Prostate gland (tissue), 2 donors: ENCODE results near the gene DNAJC30.

Experiments used
- CTCF ChIP-seq, 4 experiments: fragments of 200-600 bp in 2 of 4; fragments of 450-650 bp in 2 of 4; sonication (generic) in 2 of 4; IDR thresholded peaks; 1 replicate in 3 of 4; 2 replicates in 1 of 4; pipeline ENCODE4 v1.5.1; 2016 to 2019; ENCODE audit warnings: antibody characterized with exemption in 4 of 4, mild to moderate bottlenecking in 2 of 4, moderate library complexity in 2 of 4
- POLR2A ChIP-seq: fragments of 450-650 bp; IDR thresholded peaks from one replicate; pipeline ENCODE4 v1.6.1; 2016; ENCODE audit warnings: antibody characterized with exemption, mild to moderate bottlenecking
- POLR2AphosphoS5 ChIP-seq: sonication (generic); formaldehyde crosslinking; IDR thresholded peaks from one replicate; pipeline ENCODE4 v1.6.1; 2017; ENCODE audit warnings: antibody characterized with exemption

GRCh38 chr7:73682745-73683055, 553 bp downstream of the DNAJC30 start:
- TF ChIP-seq POLR2AphosphoS5 (no peak), CTCF (IDR thresholded peaks at IDR 0.05) (no peak), POLR2A (no peak)
